Ovary (tissue), 9 donors: ENCODE data around the gene GRIK1. TPM values are rescaled to one million over a fixed set of nuclear protein-coding genes. Genes with fewer than 3 reads are reported as not detected.
"Not testable (repeated sequence)": the region's sequence is repeated elsewhere in the genome, so short reads cannot be mapped to it uniquely, and the experiment has no call there.

ENCODE experiments used
- DNase-seq, 5 donors: peaks; one replicate each; pipeline ENCODE4 v3.0.0-alpha.2; 2019 to 2020
- H3K27ac ChIP-seq, 2 donors: fragments of 200-600 bp; one replicate each; pipeline versions ENCODE4 v1.5.1 to v1.8.0; 2019 to 2022
- H3K27me3 ChIP-seq: fragments of 200-600 bp; one replicate; pipeline ENCODE4 v1.8.0; 2022
- H3K36me3 ChIP-seq: fragments of 200-600 bp; sonication (generic); one replicate; pipeline ENCODE4 v1.5.1; 2019
- H3K4me1 ChIP-seq: one replicate; pipeline ENCODE4 v1.8.1; 2013; ENCODE audit warnings: mild to moderate bottlenecking, moderate library complexity; ENCODE audit not compliant: insufficient read depth
- H3K4me3 ChIP-seq: fragments of 200-600 bp; sonication (generic); one replicate; pipeline ENCODE4 v1.5.1; 2017
- H3K9me3 ChIP-seq, 2 donors: fragments of 200-600 bp in 1 of 2; sonication (generic) in 1 of 2; one replicate each; pipeline versions ENCODE4 v1.5.1 to v1.8.1; 2013 to 2019; ENCODE audit warnings: mild to moderate bottlenecking in 1 of 2, moderate library complexity in 1 of 2
- EP300 ChIP-seq: sonication (generic); formaldehyde crosslinking; IDR thresholded peaks from one replicate; pipeline ENCODE4 v1.6.1; 2017; ENCODE audit warnings: antibody characterized with exemption
- POLR2A ChIP-seq: fragments of 450-650 bp; IDR thresholded peaks from one replicate; pipeline ENCODE4 v1.6.1; 2017; ENCODE audit warnings: antibody characterized with exemption, mild to moderate bottlenecking, moderate library complexity
- WGBS, 3 donors: extraction: QIAGEN DNeasy Blood & Tissue Kit in 1 of 3; methylation state at CpG; one replicate each; pipeline versions ENCODE4 v1.1.5 to v1.1.7; 2013 to 2017; 5-methylcytosine and 5-hydroxymethylcytosine counted together
- intact Hi-C, 4 donors: fragments of 100-400 bp; cut with DNase I; formaldehyde crosslinking; loops; one replicate each; pipeline versions ENCODE4 v1.11.0 to v1.15.1; 2022 to 2023
- polyA plus RNA-seq, 2 donors: library from polyadenylated mRNA; stranded (reverse); fragments of 200-250 nt in 1 of 2; fragments of 350-450 nt in 1 of 2; fragmentation: Illumina TruSeq in 1 of 2; extraction: RNeasy Lipid Tissue Mini Kit (QIAGEN cat#74804) in 1 of 2; gene quantifications; one replicate each; pipeline ENCODE4 v1.2.3, GENCODE V29; 2013 to 2014
- total RNA-seq, 7 donors: library from RNA; depleted of rRNA in 2 of 7; stranded (reverse); fragments of >200 nt in 2 of 7; fragmentation: NEBNext Ultra II Directional in 3 of 7; extraction: Animal tissue kit (Norgen Biotek cat#: 25700) in 3 of 7; gene quantifications; one replicate each; pipeline versions ENCODE4 v1.1.0 to v1.2.4, GENCODE V29; 2016 to 2023
- TF ChIP-seq, protein P1 (sequence below), 3 donors: fragments of 450-650 bp in 2 of 3; fragments of 200-600 bp in 1 of 3; IDR thresholded peaks; one replicate each; pipeline versions ENCODE4 v1.5.1 to v1.8.0; 2016 to 2022; ENCODE audit warnings: antibody characterized with exemption in 3 of 3, mild to moderate bottlenecking in 1 of 3
- donor health status: DM: no; HTN: no; CAD: no; lungs with moderate emphysema.
- donor health status: DM: no; HTN: no; CAD: no.
- donor health status: Bipolar disorder and iron deficiency.
- donor health status: DM: yes; HTN: yes; CAD: no.
- donor health status: DM: no; HTN: no; CAD: no.
- donor health status: DM: yes; HTN: yes; CAD: no.

GRIK1 gene
- total and polyA plus RNA-seq, 9 donors: 0.15 to 1.3 (median 0.34) TPM; not detected in 4

DNA sequence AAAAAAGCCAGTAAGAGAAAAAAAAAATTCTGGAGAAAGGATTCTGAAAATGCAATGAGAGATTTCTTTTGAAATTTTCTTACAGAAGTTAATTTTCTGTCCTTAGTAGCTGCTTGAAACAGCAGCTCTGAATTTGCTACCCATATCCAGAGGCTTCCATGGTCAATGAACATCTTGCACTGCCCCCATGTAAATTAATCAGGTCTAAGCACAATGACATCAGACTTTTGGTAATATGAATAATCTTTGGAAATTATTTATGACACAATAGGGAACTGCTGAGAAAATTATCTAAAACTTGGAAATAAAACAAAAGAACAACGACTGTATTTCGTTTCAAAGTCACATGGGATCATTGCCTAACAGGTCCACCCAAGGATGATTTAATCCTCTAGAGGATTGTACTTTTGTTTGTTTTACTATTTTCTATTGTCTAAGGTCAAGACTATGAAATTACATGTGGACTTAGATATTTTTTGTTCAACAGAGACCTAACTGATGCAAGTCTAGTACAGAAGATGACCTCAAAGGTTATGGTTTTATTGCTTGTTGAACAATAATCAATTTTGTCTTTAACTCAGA lies 328.9 kb downstream of the GRIK1 start:
- 40 to 51% (median 44%) methylated on average over 2 of the region's 2 CpGs for WGBS, 3 donors

DNA sequence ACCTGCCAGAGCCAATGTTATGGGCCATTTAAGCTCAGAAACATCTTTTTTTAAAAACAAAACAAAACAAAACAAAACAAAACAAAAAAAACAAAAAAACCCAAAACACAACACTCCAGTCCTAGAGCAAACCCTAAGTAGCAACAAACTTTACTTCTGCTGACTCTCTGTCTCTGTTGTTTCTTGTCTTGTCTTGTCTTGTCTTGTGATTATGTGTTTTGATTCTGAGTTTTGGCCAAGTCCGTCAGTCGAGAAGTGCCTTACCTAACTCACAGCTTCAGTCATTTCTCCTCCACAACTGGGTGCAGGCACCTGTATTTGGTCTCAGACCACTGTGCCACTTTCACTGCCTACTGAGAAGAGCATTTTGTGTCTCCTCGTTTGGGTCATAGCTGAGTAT lies 333.2 kb downstream of the GRIK1 start:
- H3K9me3 ChIP-seq: no peaks in the 10 kb centered on the region
- H3K27me3 ChIP-seq: no peaks in the 10 kb centered on the region
- H3K4me3 ChIP-seq: no peak overlapping the region
- H3K27ac ChIP-seq: no peak overlapping the region
- WGBS, 3 donors: 93 to 95% (median 93%) methylated on average over 3 of the region's 3 CpGs
- TF ChIP-seq EP300 (no peak), POLR2A (no peak)
- TF ChIP-seq, protein P1, sequence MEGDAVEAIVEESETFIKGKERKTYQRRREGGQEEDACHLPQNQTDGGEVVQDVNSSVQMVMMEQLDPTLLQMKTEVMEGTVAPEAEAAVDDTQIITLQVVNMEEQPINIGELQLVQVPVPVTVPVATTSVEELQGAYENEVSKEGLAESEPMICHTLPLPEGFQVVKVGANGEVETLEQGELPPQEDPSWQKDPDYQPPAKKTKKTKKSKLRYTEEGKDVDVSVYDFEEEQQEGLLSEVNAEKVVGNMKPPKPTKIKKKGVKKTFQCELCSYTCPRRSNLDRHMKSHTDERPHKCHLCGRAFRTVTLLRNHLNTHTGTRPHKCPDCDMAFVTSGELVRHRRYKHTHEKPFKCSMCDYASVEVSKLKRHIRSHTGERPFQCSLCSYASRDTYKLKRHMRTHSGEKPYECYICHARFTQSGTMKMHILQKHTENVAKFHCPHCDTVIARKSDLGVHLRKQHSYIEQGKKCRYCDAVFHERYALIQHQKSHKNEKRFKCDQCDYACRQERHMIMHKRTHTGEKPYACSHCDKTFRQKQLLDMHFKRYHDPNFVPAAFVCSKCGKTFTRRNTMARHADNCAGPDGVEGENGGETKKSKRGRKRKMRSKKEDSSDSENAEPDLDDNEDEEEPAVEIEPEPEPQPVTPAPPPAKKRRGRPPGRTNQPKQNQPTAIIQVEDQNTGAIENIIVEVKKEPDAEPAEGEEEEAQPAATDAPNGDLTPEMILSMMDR (IDR thresholded peaks at IDR 0.05): no peak
- DNase-seq: no peak
- H3K36me3 ChIP-seq: no peaks in the 10 kb centered on the region
- H3K4me1 ChIP-seq: no peaks in the 10 kb centered on the region
- intact Hi-C loops: no loop called here

More for the DNA sequence above, 328.9 kb downstream of the GRIK1 start:
- TF ChIP-seq, protein P1 (IDR thresholded peaks at IDR 0.05): no peak
- TF ChIP-seq EP300: no peak
- TF ChIP-seq POLR2A: no peak
- Histone ChIP-seq H3K27me3 (no peaks in the 10 kb centered on the region), H3K4me1 (no peaks in the 10 kb centered on the region), H3K9me3 (no peaks in the 10 kb centered on the region), H3K36me3 (no peaks in the 10 kb centered on the region), H3K4me3 (no peak overlapping the region), H3K27ac (no peak overlapping the region)
- DNase-seq: no peak
- intact Hi-C loops: loop anchor here in 1 of 4 donors (5.0 kb wide), 1 partner anchor 171 kb away; no protein-coding TSS in a partner anchor

DNA sequence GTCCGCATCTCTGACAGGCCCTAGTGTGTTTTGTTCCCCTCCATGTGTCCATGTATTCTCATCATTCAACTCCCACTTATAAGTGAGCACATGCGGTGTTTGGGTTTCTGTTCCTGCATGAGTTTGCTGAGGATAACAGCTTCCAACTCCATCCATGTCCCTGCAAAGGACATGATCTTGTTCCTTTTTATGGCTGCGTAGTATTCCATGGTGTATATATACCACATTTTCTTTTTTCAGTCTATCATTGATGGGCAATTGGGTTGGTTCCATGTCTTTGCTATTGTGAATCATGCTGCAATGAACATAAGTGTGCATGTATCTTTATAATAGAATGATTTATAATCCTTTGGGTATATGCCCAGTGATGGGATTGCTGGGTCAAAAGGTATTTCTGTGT lies 334.6 kb downstream of the GRIK1 start:
- H3K4me1 ChIP-seq, intact Hi-C loops, H3K36me3 ChIP-seq, DNase-seq, H3K27ac ChIP-seq, H3K27me3 ChIP-seq, H3K4me3 ChIP-seq, H3K9me3 ChIP-seq: not testable (repeated sequence)
- WGBS, 3 donors: 81 to 98% (median 84%) methylated on average over 3 of the region's 3 CpGs

DNA sequence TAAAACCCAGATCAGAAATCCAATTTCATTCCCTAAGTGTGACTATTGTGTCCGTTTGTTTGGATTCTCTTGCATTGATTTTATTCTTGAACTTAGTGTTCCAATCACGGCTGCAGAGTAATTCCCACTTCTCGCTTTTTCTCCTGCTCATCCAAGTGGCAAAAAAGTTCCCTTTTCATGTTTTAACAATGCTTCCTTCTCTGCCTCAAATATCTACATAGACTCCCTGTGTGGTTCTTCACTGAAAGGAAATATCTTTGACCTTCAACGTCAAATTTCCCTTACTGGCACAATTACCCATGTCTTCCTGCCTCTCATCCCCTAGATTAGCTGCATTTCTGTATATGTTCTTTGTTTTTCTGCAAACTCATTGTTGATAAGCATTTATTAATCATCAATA lies 335.7 kb downstream of the GRIK1 start:
- Histone ChIP-seq H3K27me3 (no peaks in the 10 kb centered on the region), H3K36me3 (no peaks in the 10 kb centered on the region), H3K9me3 (no peaks in the 10 kb centered on the region), H3K4me3 (no peak overlapping the region), H3K27ac (no peak overlapping the region), H3K4me1 (no peaks in the 10 kb centered on the region)
- TF ChIP-seq EP300 (no peak), POLR2A (no peak)
- TF ChIP-seq, protein P1 (IDR thresholded peaks at IDR 0.05): no peak
- WGBS, 3 donors: 72 to 75% (median 73%) methylated on average over 4 of the region's 4 CpGs
- no peak for DNase-seq
- intact Hi-C loops: no loop called here

DNA sequence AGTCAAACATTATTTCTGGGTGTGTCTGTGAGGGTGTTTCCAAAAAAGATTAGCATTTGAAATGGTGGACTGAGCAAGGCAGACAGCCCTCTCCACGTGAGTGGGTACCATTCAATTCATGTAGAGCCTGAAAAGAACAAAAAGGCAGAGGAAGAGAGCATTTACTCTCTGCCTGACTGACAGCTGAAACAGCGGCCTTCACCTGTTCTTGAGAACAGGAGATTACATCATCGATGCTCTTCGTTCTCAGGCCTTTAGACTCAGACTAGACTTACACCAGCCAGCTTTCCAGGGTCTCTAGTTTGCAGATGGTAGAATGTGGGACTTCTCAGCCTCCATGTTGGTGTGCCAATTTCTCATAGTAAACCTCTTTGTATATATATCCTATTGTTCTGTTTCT lies 338.7 kb downstream of the GRIK1 start:
- Histone ChIP-seq H3K27me3 (no peaks in the 10 kb centered on the region), H3K4me1 (no peaks in the 10 kb centered on the region), H3K4me3 (no peak overlapping the region), H3K36me3 (no peaks in the 10 kb centered on the region), H3K9me3 (no peaks in the 10 kb centered on the region), H3K27ac (no peak overlapping the region)
- no peak for DNase-seq
- TF ChIP-seq, protein P1 (IDR thresholded peaks at IDR 0.05): no peak
- TF ChIP-seq EP300 (no peak), POLR2A (no peak)
- 96 to 98% (median 97%) methylated on average over 4 of the region's 4 CpGs for WGBS, 3 donors
- intact Hi-C loops: no loop called here
